WTC11 (cell line): Measurements from ENCODE around the gene SNTA1.

Experiments
- CTCF ChIP-seq: fragments of 200-600 bp; IDR thresholded peaks from 2 replicates; pipeline ENCODE4 v1.8.0; 2022; ENCODE audit warnings: antibody characterized with exemption
- ETV6 ChIP-seq: sonication (generic); formaldehyde crosslinking; IDR thresholded peaks from 2 replicates; pipeline ENCODE4 v1.8.1; 2022; ENCODE audit warnings: mild to moderate bottlenecking, missing genetic modification reagents
- FOXJ3 ChIP-seq: sonication (generic); formaldehyde crosslinking; IDR thresholded peaks from 2 replicates; pipeline ENCODE4 v1.9.0; 2021; ENCODE audit warnings: missing genetic modification reagents, mild to moderate bottlenecking, borderline replicate concordance
- NFYB ChIP-seq: sonication (generic); formaldehyde crosslinking; conservative IDR thresholded peaks from 2 replicates; pipeline ENCODE4 v1.8.0; 2022; ENCODE audit warnings: low read depth, missing genetic modification reagents
- NR2C2 ChIP-seq: sonication (generic); formaldehyde crosslinking; IDR thresholded peaks from 2 replicates; pipeline ENCODE4 v1.8.0; 2022; ENCODE audit warnings: mild to moderate bottlenecking, missing genetic modification reagents
- USF2 ChIP-seq: sonication (generic); formaldehyde crosslinking; IDR thresholded peaks from 2 replicates; pipeline ENCODE4 v1.8.1; 2023; ENCODE audit warnings: mild to moderate bottlenecking, missing genetic modification reagents, moderate library complexity

GRCh38 chr20:33386673-33387072 lies 56.9 kb downstream of the SNTA1 start:
- no peak for TF ChIP-seq NFYB (CRISPR knock-in tag)
- no peak for TF ChIP-seq FOXJ3 (CRISPR knock-in tag)
- TF ChIP-seq CTCF: no peak
- no peak for TF ChIP-seq USF2 (CRISPR knock-in tag)
- TF ChIP-seq ETV6: no peak
- no peak for TF ChIP-seq NR2C2 (CRISPR knock-in tag)
